ENCODE results near the gene BCLAF1.

The BCLAF1 gene, protein sequence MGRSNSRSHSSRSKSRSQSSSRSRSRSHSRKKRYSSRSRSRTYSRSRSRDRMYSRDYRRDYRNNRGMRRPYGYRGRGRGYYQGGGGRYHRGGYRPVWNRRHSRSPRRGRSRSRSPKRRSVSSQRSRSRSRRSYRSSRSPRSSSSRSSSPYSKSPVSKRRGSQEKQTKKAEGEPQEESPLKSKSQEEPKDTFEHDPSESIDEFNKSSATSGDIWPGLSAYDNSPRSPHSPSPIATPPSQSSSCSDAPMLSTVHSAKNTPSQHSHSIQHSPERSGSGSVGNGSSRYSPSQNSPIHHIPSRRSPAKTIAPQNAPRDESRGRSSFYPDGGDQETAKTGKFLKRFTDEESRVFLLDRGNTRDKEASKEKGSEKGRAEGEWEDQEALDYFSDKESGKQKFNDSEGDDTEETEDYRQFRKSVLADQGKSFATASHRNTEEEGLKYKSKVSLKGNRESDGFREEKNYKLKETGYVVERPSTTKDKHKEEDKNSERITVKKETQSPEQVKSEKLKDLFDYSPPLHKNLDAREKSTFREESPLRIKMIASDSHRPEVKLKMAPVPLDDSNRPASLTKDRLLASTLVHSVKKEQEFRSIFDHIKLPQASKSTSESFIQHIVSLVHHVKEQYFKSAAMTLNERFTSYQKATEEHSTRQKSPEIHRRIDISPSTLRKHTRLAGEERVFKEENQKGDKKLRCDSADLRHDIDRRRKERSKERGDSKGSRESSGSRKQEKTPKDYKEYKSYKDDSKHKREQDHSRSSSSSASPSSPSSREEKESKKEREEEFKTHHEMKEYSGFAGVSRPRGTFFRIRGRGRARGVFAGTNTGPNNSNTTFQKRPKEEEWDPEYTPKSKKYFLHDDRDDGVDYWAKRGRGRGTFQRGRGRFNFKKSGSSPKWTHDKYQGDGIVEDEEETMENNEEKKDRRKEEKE

DNA sequence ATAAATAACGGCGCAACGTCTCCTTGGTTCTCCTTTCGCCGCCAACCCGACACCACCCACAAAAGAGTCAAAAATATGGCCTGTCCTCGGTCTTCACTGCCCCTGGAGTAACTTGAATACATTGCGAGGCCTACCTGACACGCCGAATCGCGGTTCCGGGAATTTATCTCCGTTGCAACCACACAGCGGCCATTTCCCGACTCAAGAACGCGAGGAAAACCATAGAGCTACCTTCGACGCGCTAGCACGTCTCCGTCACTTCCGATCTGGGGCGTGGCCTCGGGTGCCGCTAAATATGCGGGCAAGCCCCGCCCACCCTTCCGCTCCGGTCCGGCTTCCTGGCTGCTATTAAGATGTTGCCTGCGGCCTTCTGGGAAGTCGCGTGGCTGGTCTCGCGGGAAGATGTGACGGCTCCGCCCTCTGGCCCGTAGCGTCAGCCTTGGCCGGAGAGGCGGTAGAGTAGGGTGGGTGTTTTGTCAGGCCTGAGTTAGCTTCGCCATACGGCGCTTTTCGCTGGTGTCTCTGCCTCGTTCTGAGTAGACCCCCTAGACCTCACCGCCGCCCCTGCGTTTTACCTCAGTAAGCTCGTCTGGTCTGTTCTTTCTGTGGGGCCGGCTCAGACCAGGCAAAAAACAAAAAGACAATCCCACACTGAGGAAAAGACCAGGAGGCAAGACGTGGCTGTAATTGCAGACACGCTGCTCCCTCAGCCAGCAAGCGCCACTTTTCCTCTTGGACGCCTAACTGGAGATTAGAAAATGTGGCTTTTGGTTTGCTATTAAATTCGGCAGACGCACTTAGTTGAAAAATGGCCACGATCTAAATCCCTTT lies at the start of gene BCLAF1:
TSS of gene BCLAF1 (minus strand) at position 268 of the 831 bp plus-strand sequence. CDS start 9,980 bp downstream, outside the sequence.
- DNase-seq (ENCODE audit: low read depth in 3 of 3, low spot score in 1 of 3) = peak; percentile 98 to 99 (median 98)

DNA sequence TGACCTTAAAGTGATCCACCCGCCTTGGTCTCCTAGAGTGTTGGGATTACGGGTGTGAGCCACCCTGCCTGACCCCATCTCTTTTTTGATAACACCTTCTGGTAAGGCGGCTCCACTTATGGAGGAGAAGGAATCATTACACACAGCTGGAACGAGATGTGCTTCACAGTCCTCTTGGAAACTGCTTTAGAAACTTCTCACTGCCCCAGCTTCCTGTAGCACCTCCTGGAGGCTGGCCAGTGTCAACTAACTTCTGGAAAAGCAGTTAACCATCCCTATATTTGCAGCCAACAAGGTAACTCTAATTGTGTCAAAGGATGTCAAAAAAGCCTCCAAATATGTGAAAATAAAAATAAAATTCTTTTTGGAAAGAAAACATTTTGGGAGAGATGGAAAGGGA lies 48.8 kb upstream of the BCLAF1 start:
- no peak for DNase-seq (ENCODE audit: low read depth in 3 of 3, low spot score in 1 of 3)

DNA sequence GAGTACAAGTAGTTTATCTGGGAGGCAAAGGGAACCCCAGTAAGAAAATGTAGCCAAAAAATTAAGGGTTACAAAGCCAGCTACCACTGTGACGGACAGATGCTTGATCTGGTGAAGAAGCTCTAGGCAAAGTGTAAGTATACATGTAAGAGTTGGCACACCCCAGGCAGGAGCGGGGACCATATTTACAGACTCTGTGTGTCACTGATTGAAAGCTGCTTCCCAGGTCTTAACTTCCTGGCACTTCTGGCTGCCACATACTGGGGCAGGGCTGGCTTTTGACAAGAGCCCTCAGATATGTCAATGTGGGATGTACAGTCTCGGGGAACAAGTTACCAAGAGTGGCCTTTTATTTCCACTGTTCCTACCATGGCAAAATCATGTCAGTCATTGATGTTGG lies 48.0 kb upstream of the BCLAF1 start:
- no peak for DNase-seq (ENCODE audit: low read depth in 3 of 3, low spot score in 1 of 3)

DNA sequence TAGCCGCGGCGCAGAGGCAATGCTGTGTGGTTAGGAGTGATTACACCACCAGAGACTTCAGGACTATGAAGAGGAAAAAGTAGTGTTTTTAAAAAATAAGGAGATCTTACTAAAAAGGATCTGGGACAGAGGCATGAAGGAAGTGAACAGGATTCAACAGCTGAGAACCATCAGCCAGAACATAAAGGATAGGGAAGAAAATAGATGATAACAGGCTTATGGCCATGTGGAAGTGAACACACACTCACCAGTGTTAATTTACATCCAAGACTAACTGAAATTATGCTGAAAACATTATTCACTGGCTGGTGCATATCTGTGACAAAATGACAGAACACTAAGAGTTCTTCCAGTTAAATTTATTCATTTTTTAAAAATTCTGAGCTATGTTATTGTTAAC lies 47.5 kb upstream of the BCLAF1 start:
- DNase-seq (ENCODE audit: low read depth in 3 of 3, low spot score in 1 of 3) = no peak

DNA sequence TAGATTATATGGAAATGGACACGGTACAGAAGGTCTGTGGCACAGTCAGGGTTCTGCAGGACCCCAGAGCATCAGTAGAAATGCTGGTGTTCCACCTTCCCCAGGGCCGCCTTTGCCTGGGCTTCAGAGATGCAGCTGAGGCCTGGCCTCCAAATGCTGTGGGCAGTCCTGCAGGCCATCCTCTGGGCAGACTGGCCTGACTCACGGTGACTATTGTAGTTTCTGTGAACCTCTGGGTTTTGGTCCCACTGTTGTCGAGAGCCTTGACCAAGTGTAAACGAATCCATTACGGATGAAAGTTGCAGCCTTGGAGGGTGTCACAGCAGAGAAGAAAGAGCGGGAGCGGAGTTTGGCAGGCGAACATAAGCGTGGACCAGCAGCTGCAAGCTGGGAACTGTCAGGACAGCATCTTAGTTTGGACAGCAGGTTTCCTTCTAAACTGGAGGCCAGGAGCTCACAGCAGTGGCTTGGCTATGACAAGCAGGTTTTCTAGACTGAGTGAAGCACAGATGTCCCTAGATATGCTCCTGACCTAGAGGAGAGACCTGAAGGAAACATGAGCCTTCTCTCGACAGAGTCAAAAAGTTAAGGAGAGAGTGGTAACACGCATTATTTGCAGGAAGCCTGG lies 46.2 kb upstream of the BCLAF1 start:
- no peak for DNase-seq (ENCODE audit: low read depth in 3 of 3, low spot score in 1 of 3)

DNA sequence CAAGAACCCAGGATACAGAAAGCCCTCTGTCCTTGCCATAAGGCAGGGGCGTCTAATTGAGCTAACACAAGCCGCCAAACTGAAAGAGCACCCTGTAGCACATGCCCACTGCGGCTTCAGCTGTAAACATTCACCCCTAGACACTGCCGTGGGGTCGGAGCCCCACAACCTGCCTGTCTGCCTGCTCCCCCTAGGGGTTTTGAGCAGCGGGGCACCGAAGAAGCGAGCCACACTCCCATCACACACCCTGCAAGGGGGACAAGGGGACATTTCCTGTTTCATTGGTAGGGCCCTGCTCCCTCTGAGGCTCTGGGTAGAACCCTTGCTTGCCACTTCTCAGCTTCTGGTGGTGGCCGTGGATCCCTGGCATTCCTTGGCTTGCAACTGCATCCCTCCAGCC lies 45.2 kb upstream of the BCLAF1 start:
- DNase-seq (ENCODE audit: low read depth in 3 of 3, low spot score in 1 of 3) = no peak

DNA sequence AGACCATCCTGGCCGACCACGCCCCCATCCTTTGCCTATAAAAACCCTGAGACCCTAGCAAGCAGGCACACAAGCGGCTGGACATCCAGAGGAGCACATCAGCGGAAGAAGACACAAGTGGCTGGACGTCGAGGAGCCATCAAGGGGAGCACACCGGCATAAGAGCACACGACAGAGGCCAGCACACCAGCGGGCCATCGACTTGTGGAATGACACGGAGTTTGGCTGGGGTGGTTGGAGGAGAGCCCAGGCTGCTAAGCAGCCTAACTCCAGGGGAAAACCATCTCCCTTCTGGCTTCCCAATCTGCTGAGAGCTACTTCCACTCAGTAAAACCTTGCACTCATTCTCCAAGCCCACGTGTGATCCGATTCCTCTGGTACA lies 44.8 kb upstream of the BCLAF1 start:
- no peak for DNase-seq (ENCODE audit: low read depth in 3 of 3, low spot score in 1 of 3)

DNA sequence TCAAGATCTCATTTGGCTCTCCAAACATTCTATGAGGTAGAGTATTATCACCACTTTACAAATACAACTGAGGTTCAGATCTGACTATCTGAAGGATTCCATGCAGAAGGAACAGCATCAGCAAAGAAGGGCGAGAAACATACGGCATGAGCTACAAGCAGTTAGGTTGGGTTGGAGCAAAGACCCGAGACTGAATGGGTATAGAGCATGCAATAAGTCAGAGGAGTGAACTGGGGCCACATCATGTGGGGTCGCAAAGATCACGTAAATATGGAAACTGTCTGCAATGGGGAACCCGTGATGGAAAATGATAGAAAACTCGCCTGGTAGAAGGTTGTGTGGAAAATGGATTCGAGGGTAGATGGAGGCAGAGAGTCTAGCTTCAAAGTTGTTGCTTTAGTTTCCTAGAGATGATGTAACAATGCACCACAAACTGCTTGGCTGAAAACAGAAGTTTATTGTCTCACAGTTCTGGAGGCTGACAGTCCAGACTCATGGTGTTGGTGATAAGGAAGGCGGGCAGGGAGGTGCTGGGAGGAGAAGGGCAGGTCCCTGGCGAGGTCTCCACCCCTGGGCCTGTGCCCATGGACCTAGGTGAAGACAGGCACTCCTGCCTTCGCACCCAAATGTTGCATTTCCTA lies 44.3 kb upstream of the BCLAF1 start:
- no peak for DNase-seq (ENCODE audit: low read depth in 3 of 3, low spot score in 1 of 3)

DNA sequence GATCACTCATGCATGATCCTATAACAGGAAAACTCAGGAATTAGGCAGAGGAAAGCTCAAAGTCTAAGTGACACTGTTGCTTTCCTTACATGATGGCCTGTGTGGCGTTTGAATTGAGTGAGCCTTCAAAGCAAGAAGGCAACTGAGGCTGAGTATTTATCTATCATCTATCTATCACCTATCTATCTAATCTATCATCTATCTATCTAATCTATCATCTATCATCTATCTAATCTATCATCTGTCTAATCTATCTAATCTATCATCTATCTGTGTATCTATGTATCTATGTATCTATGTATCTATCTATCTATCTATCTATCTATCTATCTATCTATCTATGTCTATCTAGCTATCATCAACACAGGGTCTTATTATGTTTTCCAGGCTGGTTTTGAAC lies 41.8 kb upstream of the BCLAF1 start:
- DNase-seq (ENCODE audit: low read depth in 3 of 3, low spot score in 1 of 3) = no peak

DNA sequence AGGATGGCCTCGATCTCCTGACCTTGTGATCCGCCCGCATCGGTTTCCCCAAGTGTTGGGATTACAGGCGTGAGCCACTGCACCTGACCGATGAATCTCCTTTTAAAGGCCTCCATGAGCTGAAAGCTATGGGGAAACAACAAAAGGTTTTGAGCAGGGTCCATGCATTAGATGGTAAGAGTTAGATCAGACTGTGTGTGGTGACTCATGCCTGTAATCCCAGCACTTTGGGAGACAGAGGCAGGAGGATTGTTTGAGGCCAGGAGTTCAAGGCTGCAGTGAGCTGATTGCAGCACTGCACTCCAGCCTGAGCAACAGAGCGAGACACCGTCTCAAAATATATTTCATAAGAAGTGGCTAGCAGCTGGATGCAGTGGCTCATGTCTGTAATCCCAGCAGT lies 41.0 kb upstream of the BCLAF1 start:
- no peak for DNase-seq (ENCODE audit: low read depth in 3 of 3, low spot score in 1 of 3)

DNA sequence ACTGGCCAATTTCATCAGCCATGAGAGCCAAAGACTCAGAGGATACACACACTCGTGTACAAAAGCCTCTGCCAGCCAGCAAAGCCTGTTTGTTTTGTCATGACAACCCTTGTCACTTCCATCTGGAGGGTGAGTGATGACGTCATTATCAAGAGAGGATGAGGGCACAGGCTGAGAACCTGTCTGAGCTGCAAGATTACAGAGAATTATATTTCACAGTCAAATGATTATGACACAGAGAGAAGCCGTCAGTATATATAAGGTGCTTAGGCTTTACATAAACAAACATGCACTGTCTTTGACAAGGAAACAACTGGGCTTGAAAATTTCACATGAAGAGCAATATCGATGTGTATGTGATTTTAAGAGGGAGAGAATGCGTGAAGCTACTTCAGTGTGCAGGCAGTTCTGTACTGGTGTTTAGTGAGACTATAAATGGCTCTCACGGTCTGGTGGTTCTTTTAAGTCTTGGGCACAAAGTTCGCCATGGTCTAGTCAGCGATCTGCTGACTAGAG lies 36.5 kb upstream of the BCLAF1 start:
- no peak for DNase-seq (ENCODE audit: low read depth in 3 of 3, low spot score in 1 of 3)

DNA sequence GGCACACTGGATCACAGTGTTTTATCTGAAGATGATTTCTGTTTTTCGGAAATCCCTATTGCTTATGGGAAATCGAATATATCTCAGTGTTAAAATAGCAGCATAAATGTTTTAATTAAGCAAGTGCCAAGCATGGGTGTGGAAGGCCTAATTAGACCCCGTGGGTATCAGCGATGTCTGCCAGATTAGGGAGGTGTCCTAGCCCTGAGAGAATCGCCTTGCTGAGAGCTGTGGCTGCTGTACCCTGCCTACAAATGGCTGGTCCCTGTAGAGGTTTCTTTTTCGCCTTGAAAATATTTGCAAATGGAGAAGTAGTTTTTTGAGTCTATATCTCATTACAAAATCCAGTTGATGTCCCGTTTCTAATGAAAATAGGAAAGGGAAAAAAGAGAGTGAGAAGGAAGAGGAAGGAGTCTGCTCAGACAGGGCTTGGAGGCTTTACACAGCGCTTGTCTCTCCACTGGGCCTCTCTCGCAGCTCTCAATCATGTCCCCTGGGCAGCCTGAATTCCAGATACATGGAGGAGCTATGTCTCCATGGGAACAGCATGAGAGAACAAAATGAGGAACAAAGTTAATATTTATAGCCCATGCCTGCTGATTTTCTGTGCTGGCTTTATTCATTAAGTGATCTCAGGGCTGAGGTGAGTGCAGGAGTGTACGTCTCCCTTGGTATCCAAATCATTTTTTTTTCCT lies 35.2 kb upstream of the BCLAF1 start:
- DNase-seq (ENCODE audit: low read depth in 3 of 3, low spot score in 1 of 3) = no peak

DNA sequence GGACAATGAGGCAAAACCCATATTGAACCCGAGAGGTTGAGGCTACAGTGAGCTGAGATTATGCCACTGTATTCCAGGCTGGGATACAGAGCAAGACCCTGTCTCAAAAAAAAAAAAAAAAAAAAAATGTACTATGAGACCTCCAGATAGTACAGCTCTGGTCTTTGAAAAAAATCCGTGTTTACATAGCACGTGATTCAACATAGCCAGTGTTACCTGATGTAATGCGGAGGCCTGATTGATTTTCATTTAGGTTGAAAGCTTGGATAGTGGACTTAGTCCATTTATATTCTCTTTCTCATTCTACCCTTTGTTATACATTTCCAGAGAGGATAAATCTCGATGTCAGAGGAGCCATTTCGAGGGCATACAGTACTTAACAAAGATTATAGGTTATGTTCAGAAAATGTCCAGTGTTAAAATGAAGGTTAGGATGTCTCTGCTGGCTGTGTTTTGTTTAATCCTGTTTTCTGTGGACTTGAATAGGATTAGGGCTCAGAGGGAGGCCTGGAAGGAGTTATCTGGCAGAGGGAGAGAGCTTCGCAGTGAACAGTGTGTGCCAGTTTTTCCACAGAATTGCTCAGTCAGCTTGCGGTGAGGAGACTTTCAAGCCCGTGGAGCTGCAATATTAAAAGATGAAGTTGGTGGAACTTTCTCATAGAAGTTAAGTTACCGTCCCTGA lies 33.9 kb upstream of the BCLAF1 start:
- no peak for DNase-seq (ENCODE audit: low read depth in 3 of 3, low spot score in 1 of 3)

DNA sequence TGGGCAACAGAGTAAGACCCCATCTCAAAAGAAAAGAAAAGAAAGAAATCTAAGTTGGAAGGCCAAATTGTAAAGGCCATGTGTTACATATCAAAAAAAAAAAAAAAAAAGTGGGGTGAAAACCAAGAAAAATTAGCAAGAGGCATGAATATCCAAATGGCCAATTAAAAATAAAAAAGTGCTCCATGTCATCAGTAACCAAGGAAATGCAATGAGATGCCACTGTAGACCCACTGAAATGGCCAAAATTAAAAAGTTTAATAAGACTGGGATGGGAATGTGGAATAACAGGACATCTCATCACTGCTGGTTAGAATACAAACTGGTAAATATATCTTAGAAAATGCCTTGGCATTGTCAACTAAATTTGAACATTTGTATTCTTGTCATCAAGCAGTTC lies 30.1 kb upstream of the BCLAF1 start:
- DNase-seq (ENCODE audit: low read depth in 3 of 3, low spot score in 1 of 3) = no peak

DNA sequence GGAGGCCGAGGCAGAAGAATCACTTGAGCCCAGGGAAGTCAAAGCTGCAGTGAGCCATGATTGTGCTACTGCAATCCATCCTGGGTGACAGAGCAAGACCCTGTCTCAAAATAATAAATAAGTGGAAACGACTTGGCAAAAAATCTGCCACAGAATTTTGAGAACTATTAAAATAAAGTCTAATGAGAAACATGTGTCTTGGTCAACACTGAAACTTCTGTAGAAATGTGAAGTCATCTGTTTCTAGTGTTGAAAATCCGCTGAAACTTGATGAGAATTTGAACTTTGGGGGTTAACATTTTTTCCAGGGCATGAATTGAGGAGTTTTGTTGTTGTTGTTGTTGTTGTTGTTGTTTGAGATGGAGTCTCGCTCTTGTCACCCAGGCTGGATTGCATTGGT lies 29.0 kb upstream of the BCLAF1 start:
- no peak for DNase-seq (ENCODE audit: low read depth in 3 of 3, low spot score in 1 of 3)

DNA sequence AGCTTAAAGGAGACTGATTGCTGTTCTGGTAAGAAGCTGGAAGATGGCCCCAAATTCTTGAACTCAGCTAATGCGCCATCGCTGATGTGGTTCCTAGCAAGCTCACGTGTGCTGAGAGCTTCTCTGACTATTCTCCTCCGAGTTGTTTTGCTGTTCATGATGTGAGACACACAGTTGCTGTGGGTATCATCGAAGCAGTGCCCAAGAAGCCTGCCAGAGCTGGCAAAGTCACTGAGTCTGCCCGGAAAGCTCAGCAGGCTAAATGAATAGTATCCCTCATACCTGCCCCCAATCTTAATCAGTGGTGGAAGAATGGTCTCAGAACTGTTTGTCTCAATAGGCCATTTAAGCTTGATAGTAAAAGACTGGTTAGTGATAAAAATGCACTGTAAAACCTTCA lies 28.3 kb upstream of the BCLAF1 start:
- DNase-seq (ENCODE audit: low read depth in 3 of 3, low spot score in 1 of 3) = no peak

DNA sequence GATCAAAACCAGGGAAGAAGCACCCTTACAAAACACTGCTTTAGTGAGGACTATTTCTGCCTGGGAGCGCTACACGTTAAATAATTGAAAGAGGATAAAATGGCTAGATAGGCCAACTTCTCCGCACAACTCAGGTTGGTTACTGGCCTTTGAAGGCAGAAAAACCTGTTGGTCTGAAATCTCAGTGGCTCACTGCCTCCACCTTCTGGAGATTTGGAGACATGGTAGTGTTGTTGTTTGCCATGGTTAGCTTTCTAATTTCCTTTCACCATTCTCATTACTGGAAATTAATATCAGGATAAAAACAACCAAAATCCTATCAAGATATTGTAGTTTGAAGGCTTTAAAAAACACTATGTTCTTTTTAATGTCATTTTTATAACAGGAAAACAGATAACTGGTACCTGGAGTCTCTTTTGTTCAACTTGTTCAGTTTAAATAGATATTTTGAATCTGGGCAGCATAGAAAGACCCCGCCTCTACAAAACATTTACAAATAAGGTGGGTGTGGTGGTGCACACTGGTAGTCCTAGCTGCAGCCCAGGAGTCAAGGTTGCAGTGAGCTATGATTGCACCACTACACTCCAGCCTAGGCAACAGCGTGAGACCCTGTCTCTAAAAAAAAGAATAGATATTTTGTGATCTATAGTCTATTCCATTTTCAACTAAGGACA lies 27.5 kb upstream of the BCLAF1 start:
- peak in 2 of 3 donors; percentile 18 to 34 for DNase-seq (ENCODE audit: low read depth in 3 of 3, low spot score in 1 of 3)

DNA sequence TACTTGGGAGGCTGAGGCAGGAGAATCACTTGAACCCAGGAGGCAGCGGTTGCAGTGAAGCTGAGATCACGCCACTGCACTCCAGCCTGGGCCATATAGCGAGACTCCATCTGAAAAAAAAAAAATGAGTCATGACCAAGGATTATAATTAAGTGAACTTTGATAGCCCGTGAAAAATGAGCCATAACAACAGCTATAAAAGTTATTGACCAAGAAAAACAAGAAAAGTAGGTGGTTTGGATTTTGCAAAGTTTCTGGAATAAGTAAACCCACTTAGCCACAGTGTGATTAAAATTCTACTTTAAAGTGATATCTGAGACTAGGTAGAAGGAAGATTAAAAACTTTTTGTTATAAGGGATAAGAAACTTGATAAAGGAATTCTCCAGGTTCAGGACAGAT lies 25.9 kb upstream of the BCLAF1 start:
- no peak for DNase-seq (ENCODE audit: low read depth in 3 of 3, low spot score in 1 of 3)
